RWPE1 (cell line): ENCODE results near the gene SERPINA5.
A peak's percentile ranks its signal among the peaks of the same experiment; 100 is the strongest.
"Not testable (repeated sequence)": the region's sequence is repeated elsewhere in the genome, so short reads cannot be mapped to it uniquely, and the experiment has no call there.

Source experiments
- CTCF ChIA-PET: fragments of 350-600 bp; sonication (Branson Sonifier 250); formaldehyde crosslinking; extraction: SDS; loops from one replicate; lab custom pipeline; 2021; lab: Yijun Ruan, JAX
- POLR2A ChIA-PET: fragments of 400-600 bp; formaldehyde crosslinking; extraction: SDS; loops from one replicate; lab custom pipeline; 2020; ENCODE audit warnings: antibody characterized with exemption; ENCODE audit not compliant: low non-redundant PET; lab: Yijun Ruan, JAX
- DNase-seq: peaks from one replicate; pipeline ENCODE4 v3.0.0; 2012; ENCODE audit warnings: low spot score
- H3K27ac ChIP-seq: fragments of 450-650 bp; 2 replicates; pipeline ENCODE4 v1.5.1; 2017
- TF ChIP-seq, protein P1 (sequence below): fragments of 450-650 bp; conservative IDR thresholded peaks from 2 replicates; pipeline ENCODE4 v1.5.1; 2017; ENCODE audit warnings: low read depth, mild to moderate bottlenecking

Gene SERPINA5

DNA sequence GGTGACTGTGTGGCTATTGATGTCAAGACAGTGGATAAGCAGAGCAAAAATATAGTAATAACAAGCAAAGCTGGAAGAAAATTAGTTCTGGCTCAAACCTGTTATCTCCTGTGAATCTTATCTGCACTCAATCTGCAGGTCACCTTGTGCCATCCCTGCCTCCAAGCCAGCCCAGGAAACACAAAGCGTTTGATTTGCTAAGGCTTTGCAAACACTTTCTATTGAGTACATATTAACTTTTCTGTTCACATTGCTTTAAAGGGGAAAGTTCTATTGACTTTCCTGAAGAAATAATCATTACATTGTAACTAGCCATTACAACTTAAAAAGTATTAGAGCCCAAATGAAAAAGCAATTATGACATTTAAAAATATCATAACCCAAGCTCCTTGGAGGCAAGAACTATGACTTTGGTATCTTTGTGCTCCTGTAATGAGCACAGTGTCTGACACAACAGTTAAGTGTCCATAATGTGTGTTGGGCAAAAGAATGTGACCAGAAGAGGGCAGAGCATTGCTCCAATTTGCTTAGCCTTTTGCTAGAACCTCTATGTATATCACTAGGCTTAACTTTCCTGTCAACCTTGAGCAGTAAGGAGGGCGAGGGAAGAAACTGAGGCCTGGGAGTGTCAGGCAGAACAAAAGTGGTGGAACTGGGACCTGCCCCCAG, 55.7 kb downstream of the SERPINA5 start:
- DNase-seq: no peak
- ChIA-PET CTCF (interaction anchor here (0.6 kb wide), 1 partner anchor 52 kb away, joined by 3 read pairs; no protein-coding TSS in a partner anchor), POLR2A (no interaction called here)
- TF ChIP-seq, protein P1, sequence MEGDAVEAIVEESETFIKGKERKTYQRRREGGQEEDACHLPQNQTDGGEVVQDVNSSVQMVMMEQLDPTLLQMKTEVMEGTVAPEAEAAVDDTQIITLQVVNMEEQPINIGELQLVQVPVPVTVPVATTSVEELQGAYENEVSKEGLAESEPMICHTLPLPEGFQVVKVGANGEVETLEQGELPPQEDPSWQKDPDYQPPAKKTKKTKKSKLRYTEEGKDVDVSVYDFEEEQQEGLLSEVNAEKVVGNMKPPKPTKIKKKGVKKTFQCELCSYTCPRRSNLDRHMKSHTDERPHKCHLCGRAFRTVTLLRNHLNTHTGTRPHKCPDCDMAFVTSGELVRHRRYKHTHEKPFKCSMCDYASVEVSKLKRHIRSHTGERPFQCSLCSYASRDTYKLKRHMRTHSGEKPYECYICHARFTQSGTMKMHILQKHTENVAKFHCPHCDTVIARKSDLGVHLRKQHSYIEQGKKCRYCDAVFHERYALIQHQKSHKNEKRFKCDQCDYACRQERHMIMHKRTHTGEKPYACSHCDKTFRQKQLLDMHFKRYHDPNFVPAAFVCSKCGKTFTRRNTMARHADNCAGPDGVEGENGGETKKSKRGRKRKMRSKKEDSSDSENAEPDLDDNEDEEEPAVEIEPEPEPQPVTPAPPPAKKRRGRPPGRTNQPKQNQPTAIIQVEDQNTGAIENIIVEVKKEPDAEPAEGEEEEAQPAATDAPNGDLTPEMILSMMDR: no peak
- H3K27ac ChIP-seq: no peak overlapping the region

DNA sequence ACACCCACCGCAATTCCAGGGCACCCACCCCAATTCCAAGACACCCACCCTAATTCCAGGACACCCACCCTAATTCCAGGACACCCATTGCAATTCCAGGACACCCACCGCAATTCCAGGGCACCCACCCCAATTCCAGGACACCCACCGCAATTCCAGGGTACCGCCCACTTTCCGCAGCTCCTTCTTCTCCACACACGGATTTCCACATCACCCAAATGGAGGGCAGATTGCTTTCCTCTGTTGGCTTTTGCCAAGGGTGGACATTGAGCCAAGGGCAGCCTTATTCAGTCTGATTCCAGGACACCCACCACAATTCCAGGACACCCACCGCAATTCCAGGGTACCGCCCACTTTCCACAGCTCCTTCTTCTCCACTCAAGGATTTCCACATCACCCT, 56.6 kb downstream of the SERPINA5 start:
- DNase-seq, POLR2A ChIA-PET, CTCF ChIA-PET, H3K27ac ChIP-seq: not testable (repeated sequence)

DNA sequence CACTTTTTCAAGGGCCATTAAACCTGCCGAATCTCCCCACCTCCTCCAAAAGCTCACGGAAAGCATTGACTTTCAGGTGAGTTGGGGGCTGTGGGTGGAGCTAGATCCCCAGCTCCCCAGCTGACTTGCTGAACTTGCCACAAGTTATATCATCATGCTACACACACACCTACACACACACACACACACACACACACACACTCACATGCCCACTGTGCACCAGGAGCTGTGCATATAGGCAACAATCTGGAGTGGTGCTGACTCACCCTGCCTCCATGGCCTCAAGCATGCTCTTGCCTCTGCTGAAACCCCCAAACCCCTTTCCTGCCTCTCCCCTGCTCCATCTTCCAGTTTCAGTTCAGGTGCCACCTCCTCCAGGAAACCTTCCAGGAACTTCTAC, 57.1 kb downstream of the SERPINA5 start:
- DNase-seq: no peak
- TF ChIP-seq, protein P1: no peak
- ChIA-PET POLR2A (no interaction called here), CTCF (no interaction called here)
- H3K27ac ChIP-seq: no peak overlapping the region

DNA sequence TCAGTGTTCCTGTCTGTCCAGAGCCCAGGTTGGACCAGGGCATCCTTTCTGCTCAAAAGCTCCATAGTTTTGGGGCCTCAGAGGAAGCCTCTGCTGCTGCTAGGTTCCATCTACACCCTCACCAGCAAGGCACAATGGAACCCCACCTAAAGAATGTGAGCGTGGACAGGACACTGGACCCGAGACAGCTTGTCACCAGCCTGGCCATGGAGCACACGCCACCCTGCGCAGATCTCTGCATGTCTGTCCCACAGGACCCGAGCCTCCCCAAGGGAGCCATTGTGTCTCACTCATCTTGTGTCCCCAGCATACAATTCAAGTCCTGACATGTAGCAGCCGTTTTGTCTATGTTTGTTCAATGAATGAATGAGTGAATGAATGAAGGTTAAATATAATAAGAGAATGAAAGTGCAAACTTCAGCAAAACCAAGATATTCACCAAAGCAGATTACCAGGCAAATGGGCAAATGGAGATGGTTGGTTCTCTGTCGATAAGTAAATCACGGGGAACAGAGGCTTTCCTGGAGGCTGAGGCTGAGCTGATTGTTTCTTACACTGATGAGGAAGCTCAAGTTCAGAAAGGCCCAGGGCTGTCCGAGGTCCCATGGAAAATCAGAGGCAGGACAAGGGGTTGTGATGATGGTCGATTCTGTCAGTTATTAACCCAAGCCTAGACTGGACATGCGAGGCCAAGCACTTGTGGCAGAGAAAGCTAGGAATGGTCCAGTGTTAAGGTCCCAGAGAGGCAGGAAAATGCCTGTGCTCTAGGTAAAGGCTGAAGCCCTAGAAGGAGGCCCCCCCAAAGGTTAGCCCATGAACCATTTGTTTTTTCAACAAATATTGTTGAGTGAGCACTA, 58.0 kb downstream of the SERPINA5 start:
- H3K27ac ChIP-seq: no peak overlapping the region
- no peak for DNase-seq
- ChIA-PET CTCF (interaction anchor here (0.6 to 0.7 kb wide), 2 partner anchors 205 to 743 kb away, joined by 3 to 4 read pairs; no protein-coding TSS in a partner anchor), POLR2A (no interaction called here)
- TF ChIP-seq, protein P1: no peak

DNA sequence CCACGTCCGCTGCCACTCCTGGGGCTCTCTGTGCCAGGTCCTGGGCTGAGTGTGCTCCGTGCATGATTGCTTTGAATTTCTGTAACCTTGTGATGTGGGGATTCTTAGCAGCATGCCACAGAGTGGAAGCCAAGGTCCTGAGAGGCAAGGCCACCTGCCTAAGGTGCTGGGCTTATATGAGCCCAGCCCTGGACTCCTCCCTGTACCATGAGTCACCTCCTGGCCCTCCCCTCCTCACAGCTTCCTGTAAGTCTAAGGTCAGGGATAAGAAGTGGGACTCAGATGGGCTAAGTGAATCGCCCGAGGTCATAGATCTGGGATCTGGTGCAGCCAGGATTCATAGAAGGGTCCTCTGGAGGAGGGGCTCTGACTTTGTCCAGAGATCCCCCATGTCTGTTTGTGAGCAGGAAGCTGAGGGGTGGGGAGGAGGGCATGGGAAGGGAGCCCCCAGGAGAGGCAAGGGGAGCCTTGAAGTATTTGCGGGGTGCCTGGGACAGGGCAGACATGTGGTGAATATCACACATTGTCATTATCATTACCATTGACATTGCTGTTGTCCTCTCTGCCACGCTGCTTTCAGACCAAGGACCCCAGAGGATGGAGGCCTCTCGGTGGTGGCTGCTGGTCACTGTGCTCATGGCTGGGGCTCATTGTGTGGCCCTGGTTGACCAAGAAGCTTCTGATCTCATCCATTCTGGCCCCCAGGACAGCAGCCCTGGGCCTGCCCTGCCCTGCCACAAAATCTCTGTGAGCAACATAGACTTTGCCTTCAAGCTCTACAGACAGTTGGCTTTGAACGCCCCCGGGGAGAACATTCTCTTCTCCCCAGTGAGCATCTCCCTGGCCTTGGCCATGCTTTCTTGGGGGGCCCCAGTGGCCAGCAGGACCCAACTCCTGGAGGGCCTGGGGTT, 59.8 kb downstream of the SERPINA5 start:
- CTCF ChIA-PET: no interaction called here
- peak; percentile 44 for DNase-seq
- POLR2A ChIA-PET: no interaction called here
- TF ChIP-seq, protein P1: no peak
- H3K27ac ChIP-seq: no peak overlapping the region

DNA sequence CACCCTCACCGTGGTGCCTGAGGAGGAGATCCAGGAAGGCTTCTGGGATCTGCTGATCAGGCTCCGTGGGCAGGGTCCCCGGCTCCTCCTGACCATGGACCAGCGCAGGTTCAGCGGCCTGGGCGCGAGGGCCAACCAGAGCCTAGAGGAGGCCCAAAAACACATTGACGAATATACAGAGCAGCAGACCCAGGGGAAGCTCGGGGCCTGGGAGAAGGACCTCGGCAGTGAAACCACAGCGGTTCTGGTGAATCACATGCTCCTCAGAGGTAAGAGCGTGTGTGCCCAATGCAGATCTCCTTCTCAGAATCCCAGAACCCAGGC, 60.4 kb downstream of the SERPINA5 start:
- ChIA-PET POLR2A (no interaction called here), CTCF (no interaction called here)
- TF ChIP-seq, protein P1: no peak
- no peak for DNase-seq
- no peak overlapping the region for H3K27ac ChIP-seq
